Daoy (cell line): ENCODE measurements around the gene APOBEC3F. TPM values are rescaled to one million over a fixed set of nuclear protein-coding genes. Genes with fewer than 3 reads are reported as not detected.

Experiments used
- DNase-seq: peaks from one replicate; pipeline ENCODE4 v3.0.0-alpha.2; 2015; ENCODE audit warnings: low read depth
- total RNA-seq: library from RNA; depleted of rRNA; stranded (reverse); fragments of >200 nt; shearing (Covaris generic); gene quantifications from 2 replicates; pipeline ENCODE4 v1.2.3, GENCODE V29; 2014; rRNA removed

APOBEC3F gene
- total RNA-seq, 1 experiment from 2014 or later = 0.97 TPM

- no peak for DNase-seq
Observed at GRCh38 chr22:39092111-39092862, 51.6 kb downstream of the APOBEC3F start.

DNA sequence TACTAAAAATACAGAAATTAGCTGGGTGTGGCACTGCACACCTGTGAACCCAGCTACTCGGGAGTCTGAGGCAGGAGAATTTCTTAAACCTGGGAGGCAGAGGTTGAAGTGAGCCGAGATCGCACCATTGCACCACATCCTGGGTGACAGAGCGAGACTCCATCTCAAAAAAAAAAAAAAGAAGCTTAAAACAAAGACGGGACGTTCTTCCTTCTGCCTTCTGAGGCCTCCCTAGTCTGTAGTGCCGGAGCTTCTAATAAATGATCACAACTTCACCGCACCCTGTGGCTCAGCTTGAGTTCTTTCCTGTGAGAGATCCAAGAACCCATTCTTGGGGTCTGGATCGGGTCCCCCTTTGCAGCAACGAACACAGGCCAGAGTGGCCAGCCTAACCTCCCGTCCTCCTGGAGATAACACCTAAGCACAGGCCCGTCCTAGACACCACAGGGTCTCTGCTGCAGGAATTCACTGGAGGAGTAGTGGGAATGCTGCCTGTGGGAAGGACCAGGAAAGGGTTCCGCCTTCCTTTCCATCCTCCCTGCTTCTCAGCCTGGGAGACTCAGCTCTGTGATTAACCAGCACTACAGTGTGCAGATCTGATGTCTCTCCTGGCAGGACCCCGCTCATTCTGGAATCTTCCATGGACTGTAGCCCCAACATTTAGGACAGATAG, 54.2 kb downstream of the APOBEC3F start:
- DNase-seq = no peak

GRCh38 chr22:39095971-39096370, 55.3 kb downstream of the APOBEC3F start:
- no peak for DNase-seq

GRCh38 chr22:39097098-39098020, 56.7 kb downstream of the APOBEC3F start, which contains the start of gene APOBEC3H:
APOBEC3H (plus strand) TSS chr22:39097244; CDS start chr22:39100279, 3,035 bp downstream.
- peak; percentile 17 for DNase-seq

DNA sequence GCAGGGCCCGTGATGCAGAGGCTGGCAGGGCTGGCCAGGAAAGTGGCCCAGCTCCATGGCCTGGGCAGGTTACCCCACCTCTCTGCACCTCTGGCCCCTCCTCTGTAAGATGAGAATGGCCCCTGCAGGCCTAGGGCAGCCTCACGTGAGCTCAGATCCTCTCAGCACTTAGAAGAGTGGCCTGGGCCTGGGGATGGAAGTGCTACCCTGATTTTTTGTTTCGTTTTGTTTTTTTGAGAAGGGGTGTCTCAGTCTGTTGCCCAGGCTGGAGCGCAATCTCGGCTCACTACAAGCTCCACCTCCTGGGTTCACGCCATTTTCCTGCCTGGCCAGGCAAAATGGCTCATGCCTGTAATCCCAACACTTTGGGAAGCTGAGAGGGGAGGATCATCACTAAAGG, 57.4 kb downstream of the APOBEC3F start:
- no peak for DNase-seq

DNA sequence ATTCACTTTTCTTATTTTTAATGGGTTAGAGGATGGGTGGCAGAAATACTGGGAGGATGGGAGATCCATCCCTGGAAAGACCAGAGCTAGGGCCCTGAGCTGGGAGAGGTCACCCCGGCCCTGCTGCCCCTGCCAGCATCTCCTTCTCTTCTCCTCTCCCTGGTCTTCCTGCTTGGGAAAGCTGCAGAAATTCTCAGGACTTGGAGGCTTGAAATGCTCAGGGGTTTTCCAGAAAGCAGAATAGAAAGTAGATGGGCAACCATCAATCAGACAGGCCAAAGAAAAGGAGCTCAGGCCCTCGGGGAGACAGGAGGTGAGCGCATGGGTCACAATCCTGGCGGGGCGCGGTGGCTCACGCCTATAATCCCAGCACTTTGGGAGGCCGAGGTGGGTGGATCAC, 57.9 kb downstream of the APOBEC3F start:
- no peak for DNase-seq

DNA sequence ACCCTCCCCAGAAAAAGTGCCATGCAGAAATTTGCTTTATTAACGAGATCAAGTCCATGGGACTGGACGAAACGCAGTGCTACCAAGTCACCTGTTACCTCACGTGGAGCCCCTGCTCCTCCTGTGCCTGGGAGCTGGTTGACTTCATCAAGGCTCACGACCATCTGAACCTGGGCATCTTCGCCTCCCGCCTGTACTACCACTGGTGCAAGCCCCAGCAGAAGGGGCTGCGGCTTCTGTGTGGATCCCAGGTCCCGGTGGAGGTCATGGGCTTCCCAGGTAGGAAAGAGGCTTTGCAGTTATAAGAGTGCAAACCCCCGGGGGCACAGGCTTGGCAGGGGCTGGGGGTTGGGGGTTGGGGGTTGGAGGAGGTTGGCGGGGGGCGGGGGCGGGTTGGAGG, 60.6 kb downstream of the APOBEC3F start:
- no peak for DNase-seq

DNA sequence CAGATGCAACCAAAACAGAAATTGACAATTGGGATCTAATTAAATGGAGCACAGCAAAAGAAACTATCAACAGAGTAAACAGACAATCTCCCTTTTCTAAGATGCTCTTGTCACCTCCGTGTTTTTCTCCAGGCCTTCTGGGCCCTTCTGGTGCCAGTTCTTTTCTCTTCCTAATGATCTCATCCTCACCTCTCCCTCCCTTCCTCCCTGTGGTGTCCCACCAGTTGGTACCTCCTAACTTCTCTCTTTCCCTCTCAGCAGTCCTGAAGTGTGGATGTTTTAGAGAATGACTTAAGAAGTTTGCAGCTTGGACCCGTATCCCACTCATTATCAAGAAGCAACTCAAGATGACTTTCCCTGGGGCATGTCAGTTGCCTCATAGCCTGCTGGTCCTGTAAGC, 62.8 kb downstream of the APOBEC3F start:
- DNase-seq = no peak

Other genes with a start within 250 kb of the APOBEC3F start
- gene DNAL4, start 246.7 kb upstream of the APOBEC3F start, total RNA-seq = 10.7 and 11.6 TPM in 2 replicates
- gene NPTXR, start 196.8 kb upstream of the APOBEC3F start, total RNA-seq = 1.5 and 3.7 TPM in 2 replicates
- gene CBX6, start 168.6 kb upstream of the APOBEC3F start, total RNA-seq = 25.5 and 32.5 TPM in 2 replicates
- not detected in 2 replicates for gene APOBEC3A, start 83.3 kb upstream of the APOBEC3F start, total RNA-seq
- 4.5 and 5.1 TPM in 2 replicates for gene APOBEC3B, start 58.5 kb upstream of the APOBEC3F start, total RNA-seq
- 1.2 and 2.7 TPM in 2 replicates for gene APOBEC3C, start 26.6 kb upstream of the APOBEC3F start, total RNA-seq
- 0.33 and 0.34 TPM in 2 replicates for gene APOBEC3D, start 19.7 kb upstream of the APOBEC3F start, total RNA-seq
- 13.7 and 15.8 TPM in 2 replicates for gene APOBEC3G, start 36.4 kb downstream of the APOBEC3F start, total RNA-seq
- not detected in 2 replicates for gene APOBEC3H, start 56.4 kb downstream of the APOBEC3F start, total RNA-seq
- 0.24 and 0.63 TPM in 2 replicates for gene CBX7, start 111.8 kb downstream of the APOBEC3F start, total RNA-seq
- 0.11 and 0.18 TPM in 2 replicates for gene PDGFB, start 204.1 kb downstream of the APOBEC3F start, total RNA-seq